Stimulated activated CD8-positive, alpha-beta memory T cell treated with anti-CD3 and anti-CD28 coated beads, Interleukin-7, amount 100 ng/mL, for 48 hours (primary cell): ENCODE data around the gene POU5F1.

Experiments
- DNase-seq, 2 donors: peaks; one replicate each; pipeline ENCODE4 v3.0.0-alpha.2; 2020; ENCODE audit warnings: low read depth in 1 of 2; ENCODE audit errors: extremely low read depth in 1 of 2

The POU5F1 gene

DNA sequence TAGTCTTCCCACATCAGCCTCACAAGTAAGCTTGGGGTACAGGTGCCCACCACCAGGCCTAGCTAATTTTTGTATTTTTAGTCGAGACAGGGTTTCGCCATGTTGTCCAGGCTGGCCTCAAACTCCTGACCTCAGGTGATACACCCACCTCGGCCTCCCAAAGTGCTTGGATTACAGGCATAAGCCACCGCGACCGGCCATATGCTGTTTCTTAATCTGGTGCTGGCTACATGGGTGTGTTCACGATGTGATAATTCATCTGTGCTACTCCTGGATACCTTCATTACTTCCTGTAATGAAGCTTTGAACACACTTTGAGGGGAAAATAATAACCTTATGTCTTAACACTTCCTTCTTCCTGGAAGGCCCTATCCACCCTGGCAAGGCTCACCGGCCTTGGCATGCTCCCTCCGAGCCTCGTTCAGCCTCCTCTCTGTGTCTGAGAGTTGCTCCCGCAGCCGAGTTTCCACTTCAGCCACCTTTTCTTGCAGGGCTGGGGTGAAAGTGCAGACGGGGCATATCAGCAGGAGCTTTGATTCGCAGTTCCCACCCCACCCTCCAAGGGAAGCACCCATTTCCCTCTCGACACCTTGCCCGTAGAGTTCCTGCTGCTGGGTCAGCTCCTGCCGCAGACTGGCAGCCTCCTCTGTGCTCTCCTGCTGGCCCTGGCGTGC, 26.0 kb downstream of the POU5F1 start:
- no peak for DNase-seq

DNA sequence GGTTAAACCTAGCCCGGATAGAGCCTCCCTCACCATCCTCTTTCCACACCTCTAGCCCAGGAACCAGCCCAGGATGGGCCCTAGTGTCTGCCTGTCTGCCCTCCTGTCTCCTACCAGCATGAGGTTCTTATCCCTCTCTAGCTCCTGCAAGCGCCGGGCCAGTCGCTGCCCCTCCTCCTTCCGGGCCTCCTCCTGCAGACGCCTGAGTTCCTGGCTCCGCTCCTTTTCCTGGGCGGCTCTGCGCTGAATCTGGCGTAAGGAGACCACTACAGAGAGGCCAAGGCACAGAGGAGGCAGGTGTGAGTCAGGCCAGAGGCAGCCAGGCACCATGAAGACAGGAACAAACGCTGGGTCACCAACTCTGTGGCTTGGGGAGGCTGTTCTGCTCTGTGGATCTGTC, 27.3 kb downstream of the POU5F1 start:
- DNase-seq, result no peak

DNA sequence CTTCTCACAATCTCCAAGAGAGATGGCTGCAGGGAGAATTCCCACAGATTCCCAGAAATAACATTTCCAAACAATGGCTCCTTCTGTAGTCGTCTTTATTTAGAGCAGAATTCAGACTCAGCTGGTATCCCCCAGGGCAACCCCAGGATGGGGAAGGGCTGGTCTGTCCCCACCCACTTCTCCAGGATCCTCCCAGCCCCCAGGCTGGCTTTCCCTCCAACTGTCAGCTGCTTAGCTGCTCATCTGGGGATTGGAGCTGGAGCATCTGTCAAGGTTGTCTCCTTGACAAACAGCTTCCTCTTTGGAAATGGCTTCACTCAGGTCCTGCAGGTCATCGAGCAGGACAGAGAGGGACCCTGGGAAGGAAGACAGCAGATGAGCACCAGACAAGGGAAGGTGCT, 28.1 kb downstream of the POU5F1 start:
- no peak for DNase-seq

DNA sequence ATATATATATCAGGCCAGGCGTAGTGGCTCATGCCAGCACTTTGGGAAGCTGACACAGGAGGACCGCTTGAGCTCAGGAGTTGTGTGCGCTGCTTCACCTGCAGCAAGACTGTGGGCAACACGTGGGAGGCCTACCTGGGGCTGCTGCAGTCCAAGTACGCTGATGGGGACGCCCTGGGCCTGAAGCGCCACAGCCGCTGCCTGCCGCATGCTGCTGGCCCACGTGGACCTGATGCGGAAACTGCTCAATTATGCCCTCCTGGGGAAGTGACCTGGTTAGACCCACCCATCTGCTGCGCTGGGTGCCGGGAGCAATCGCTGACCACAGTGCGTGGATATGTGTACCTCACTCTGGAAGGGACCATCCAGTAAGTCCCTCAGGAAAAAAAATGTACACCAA, 29.8 kb downstream of the POU5F1 start:
- no peak for DNase-seq

DNA sequence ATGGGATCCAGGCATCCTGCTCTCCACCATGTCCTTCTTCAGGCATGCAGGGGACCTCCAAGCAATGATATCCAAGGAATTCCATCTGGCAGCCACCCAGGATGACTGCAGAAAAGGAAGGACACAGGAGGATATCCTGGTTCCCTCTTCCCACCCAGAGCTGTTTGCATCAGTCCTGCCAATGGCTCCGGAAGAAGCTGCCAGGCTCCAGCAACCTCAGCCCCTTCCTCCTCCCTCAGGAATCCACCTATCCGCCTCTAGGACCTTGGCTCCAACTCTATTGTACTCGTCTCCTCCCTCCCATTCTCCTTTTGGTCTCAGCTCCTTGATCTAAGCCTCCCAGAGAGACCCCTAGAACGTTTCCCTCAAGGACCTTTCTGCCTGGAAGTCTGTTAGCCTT, 30.9 kb downstream of the POU5F1 start:
- no peak for DNase-seq

DNA sequence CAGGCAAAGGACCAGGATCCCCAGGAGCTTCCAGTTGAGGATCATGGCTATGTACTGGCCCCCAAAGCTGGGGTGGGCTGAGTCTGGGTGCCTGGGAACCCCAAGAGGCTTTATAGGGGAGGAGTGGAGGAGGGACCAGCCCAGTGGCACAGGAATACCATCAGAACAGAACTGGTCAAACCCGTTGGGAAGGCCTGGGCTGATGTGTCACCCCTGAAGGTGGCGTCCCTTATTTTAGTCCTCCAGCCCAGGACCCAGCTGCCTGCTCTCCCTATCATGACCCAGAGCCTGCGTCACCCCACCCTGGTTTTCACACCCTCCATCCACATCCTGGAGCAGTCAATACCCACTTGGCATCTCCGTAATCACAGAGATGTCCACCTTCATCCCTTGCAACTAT, 31.5 kb downstream of the POU5F1 start, which contains the start of gene PSORS1C2:
TSS of gene PSORS1C2 (minus strand) at position 85 of the 400 bp plus-strand sequence. CDS start at position 45, 40 bp downstream.
- DNase-seq, result no peak

DNA sequence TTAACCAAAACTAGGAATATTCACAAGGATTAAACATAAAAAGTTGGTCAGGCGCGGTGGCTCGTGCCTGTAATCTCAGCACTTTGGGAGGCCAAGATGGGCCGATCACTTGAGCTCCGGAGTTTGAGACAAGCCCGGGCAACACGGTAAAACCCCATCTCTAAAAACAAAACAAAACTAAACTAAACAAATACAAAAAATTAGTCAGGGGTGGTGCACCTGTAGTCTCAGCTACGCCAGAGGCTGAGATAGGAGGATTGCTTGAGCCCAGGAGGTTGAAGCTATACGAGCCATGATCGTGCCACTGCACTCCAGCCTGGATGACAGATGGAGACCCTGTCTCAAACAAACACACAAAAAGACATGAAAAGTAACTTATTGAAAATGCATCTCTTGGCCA, 34.8 kb downstream of the POU5F1 start:
- no peak for DNase-seq

DNA sequence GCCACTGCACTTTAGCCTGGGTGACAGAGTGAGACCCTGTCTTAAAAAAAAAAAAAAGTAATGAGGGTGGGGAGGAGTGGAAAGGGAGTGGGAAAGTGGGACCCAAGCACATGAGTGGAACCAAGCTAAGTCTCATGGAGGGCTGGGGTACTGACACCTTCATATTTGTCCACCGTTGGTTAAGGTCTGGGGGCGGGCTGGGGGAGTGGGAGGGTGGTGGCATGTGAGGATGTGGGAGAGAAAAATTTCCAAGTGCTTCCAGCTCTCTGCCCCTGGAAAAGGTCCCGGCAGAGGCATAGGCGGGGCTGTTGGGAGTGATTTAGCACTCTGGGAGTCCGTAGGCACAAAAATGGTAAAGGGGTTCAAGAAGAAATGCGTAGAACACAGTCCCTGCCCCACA, 37.7 kb downstream of the POU5F1 start:
- no peak for DNase-seq

DNA sequence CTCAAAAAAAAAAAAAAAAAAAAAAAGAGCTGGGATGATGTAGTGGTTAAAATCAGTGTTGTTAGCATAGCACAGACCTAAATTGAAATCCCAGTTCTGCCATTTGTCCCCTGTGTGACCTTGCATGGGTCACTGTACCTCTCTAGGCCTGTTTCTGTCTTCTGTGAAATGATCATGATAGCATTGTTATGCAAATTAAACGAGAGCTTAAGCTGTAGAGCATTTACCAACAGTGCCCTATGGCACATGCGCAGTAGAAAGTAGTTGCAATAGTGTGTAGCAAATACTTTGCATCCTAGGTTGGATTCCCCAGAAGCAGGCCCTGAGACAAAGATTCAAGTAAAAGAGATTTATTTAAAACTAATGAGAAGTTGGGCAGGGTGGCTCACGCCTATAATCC, 38.9 kb downstream of the POU5F1 start:
- DNase-seq, result no peak

DNA sequence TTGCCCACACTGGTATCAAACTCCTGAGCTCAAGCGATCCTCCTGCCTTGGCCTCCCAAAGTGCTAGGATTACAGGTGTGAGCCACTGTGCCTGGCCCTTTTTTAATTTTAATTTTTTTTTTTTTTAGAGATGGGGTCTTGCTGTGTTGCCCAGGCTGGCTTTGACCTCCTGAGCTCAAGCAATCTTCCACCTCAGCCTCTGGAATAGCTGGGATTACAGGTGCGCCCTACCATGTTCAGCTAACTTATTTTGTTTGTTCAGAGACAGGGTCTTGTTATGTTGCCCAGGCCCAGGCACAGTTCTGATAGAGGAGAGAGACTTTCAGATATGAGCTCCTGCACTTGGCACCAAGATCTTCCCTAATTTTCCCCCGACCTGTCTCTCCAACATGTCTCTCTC, 39.7 kb downstream of the POU5F1 start:
- no peak for DNase-seq

DNA sequence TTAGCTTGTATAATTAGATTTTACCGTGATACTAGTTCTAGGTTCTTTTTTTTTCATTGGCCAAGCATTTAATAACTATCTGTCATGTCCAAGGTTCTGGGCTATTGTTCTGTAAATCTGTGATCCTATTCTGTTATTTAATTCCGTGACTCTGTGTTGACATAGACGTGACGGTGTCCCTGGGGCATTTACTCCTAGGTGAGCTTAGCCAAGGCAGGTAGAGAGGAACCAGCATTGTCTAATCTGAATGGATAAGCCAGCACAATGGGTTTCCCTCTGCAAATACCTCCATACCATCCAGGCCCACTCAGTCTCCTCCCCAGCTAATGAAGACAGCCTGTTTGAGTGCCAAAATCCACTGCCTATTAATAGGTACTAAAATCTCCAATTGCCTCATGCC, 41.4 kb downstream of the POU5F1 start:
- DNase-seq, result no peak

DNA sequence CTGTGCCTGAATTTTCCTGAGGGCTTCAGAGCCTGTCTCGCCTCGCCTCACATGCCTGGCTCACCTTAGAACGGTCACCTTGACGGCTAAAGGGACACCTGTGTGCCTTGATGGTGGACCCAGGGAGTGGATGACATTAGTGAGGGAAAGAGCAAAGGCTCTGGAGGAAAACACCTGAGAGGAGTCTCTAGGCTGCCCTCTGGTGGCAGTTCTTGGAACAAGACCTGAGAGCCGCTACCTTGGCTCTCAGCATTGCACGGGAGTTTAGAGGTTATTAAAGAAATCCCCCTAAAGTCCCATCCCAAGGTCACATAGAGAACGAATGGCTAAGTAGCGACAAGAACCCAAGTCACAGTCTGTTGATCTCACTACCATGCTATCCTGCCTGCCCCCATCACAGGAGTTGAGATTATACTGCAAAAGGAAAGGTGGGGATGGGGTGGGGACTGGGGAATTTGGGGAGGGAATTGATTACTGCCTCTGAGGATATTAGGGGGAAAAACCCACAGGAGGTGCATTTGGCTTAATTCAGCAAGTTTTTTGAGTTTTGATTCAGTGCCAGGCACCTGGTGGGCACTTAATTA, 42.3 kb downstream of the POU5F1 start:
- peak; percentile 24 to 26 for DNase-seq

DNA sequence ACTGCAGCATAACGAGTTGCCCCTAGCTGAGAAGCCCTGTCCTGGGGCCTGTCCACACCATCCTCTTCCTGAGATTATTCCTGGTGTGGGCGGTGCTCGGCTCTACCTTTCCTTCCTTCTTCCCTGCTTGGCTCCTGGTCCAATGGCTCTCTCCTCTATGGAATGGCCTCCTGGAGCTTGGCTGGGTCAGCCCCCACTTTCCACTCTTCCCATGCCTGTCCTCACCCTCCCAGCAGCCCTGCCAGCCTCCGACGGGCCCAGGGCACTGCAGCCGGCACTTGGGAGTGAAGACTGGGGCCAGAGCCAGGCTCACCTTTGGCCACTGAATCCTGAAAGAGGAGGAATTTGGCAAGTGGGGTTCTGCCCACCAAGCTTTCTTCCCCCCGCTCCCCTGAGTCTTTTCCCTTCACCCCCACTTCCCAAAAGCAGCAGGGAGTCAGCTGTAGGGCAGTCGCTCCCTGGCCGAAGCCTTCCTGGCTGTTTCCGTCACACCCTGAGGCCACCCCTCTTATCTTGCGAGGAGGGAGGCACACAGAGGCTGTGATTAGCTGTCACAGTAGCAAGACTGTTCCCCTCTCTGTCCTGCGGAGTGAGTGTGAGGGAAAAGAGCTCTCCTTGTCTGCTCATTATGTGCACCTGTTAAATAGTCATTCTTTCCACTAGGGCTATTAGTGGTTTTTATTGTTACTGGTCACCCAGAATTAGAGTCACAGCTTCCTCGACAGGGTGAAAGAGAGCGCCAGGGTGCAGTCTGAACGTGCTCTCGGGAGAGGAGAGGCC, 43.9 kb downstream of the POU5F1 start:
- DNase-seq, result no peak

DNA sequence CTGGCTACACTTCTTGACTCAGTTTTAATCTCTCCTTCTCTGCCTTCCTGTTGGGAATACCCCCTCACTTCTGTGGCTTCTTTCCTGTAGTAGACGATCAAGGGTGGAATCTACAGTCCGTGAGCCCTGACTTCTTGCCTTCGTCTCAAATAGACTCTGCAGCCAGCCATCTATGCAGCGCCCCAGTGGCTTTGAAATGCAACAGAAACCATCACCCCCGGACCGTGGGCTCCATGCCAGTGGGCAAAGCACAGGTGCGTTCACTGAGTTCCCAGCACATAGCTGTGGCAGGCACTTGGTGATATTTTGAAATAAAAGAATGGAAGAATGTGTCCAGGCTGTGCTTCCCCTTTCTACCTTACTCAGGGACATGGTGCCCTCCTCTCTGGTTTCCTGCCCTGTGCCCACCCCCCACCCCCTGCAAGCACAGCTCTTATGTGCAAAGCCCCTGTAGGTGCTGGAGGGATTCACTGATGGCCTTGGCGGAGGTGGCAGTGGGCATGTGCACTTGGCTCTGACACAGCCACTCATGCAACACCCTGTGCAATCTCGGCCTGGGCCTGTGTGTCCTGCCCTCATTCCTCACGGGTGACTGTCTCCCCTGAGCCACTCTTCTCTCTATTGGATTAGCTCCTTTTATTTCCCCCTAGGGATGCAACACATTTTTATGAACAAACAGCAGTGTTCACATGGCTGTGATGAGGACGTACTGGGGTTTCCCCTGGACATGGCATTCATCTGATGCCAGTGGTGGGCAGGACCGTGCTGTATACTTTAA, 44.7 kb downstream of the POU5F1 start:
- DNase-seq, result no peak

DNA sequence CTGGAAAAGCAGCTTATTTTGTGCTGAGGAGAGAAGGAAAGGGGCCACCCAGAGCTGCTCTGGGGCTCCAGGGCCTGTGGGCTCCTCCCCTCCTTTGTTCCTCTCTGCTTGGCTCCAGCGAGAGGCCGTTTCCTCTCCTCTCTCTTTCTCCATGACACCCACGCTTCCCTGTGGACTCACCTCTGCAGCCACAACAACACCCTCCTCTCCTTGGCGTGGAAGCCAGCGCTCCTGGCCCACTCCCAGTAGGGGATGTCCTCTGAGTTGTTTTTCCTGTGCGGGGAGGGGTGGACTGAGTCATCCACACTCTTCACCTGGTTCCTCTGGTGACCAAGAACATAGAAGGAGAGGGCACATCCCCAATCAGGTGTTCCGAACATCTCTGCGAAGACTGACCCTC, 45.3 kb downstream of the POU5F1 start:
- DNase-seq, result no peak

DNA sequence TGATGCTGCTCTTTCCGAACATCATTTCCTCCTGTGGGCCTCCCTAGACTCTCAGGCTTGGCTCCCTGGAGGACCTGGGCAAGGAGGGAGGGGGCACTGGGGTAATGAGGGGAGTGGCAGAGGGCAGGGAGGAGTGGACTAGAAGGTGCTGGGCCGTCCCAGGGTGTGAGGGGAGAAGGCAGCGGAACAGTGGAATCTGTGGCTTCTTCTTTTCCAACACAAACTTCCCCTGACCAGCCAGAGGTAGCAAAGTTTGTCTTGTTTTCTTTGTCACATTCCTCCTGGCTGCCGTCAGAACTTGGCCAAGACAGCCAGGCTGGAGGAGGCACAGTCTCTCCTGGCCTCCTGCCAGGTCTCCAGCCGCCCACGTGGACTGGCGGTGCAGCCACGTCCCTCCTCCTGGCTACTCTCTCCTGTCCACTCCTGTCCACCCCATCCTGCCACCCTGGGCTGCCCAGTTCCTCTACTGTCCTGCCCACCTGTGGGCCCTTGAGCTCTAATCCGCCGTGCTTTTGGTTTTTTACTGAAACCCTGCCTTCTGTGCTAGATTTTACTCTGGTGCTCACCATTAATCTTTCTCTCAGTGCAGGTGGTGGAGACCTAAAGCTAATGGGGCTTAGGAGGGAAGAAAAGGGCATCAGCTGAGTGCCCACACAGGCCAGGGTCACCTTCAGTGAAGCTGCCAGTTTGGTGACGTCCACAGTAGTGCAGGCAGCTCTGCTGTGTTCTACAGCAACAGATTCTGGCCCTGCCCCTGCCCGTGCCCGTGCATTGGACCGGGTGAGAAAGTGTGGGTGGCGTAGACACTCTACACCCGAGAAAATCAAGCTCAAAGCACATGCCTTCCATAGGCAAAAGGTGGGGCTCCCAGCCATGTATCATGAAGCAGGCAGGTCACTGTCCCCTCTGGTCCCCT, 47.4 kb downstream of the POU5F1 start:
- no peak for DNase-seq

DNA sequence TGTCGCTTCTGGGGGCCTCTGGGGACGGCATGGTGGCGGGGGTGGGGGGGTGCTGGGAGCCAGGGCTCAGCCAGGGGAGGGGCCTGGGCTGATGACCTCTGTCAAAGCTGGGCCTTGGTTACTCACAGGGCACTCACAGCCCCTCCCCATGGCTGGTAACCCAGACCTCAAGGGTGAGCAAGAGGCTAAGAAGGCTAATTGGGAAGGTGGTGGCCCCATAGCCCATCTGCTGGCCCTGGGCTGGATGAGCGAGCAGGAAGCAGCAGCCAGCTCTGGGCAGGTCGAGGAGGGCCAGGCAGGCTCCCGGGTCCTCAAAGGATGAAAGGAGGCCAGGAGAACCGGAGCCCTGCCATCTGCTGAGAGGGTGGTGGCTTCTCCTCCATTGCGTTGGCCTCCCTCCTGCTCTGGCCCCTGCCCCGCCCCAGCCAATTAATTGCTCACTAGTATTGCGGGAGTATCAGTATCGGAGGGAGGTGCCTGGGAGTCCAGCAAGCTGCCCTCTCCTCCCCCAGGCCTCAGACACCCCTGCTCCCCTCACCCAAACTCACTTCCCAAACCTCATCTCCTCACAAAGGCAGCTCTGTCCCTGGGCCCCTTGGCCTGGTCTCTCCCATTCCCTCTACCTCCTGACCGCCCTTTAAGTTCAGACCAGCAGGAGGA, 49.2 kb downstream of the POU5F1 start:
- no peak for DNase-seq

DNA sequence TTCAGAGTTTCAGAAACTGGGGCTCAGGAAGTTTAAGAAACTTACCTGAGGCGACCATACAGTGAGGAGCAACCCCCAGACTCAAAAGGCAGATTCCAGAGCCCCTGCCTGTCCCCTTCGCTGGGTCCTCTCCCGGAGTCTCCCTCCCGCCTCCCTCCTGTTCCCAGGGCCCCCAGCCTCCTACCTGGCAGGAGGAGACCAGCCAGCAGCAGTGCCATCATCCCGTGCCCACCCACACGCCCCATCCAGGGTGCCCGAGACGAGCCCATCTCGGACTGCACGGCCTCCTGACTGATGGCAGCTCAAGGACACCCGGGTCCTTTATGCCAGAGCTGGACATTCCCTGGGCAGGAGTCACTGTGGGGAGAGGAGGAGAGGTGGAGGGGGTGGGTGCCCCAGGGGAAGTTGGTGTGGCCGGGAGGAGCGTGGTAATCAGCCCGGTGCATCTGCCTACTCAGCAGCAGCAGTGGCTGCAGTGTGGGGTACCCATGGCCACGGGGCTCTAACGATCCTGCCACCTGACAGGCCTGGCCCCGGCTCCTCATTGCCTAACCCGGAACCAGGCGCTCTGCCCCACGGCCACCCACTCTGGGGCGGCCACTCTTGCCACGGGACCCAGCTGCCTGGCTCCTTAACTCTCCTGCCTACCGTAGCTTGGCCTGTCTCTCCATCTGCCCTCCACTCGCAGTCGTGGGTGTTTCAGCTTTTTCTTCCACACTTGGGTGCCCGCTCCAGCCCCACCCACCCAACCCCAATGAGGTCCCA, 50.1 kb downstream of the POU5F1 start, which contains the start of gene CDSN:
TSS of gene CDSN (minus strand) at position 296 of the 765 bp plus-strand sequence. CDS start at position 269, 27 bp downstream.
- DNase-seq, result no peak

DNA sequence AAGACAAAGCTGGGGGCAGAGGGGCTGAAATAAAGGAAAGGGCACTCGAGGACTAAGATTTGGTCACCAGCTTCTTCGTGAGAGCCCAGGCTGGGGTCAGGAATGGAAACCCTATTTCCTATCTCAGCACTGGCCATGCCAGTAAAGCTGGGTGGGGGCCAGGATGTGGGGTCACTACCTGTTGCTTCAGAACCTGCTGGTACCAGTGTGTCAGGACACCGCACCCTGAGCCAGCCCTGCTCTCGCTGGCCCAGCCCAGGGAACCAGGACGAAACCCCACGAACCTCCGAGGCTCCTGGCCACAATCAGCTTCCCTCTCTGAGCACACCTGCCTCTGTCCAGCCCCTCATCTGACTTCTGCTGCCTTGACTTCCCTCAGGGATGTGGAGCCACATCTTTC, 52.3 kb downstream of the POU5F1 start:
- DNase-seq, result no peak
